ENCODE data around the gene CAVIN3. TPM values are rescaled to one million over a fixed set of nuclear protein-coding genes. Genes with fewer than 3 reads are reported as not detected.

CAVIN3 gene
- total and polyA plus RNA-seq, 9 of the 15 experiments (the other 6 are each of a cell fraction or from before 2014, with no cell fraction given) = 0.13 TPM; not detected in 8

DNA sequence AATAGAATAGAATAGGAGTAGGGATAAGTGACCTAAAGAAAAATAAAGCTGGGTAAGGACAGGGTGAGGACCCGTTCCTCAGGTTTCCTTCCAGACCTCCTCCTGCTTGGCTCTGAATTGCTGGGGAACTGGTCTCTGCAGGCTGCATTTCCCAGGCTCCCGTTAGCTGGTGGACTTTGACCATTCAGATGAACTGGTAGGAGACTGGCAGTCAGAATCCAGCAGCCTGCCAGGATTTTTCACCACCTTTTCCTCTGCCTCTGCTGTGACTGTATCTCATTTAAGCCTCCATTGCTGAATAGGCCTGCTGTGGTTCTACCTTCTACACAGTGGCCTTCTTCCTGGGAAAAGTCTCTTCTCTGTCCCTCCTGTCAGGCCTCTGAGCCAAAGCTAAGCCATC is 45.4 kb upstream of the CAVIN3 start (continued):
- TF ChIP-seq, protein P1, sequence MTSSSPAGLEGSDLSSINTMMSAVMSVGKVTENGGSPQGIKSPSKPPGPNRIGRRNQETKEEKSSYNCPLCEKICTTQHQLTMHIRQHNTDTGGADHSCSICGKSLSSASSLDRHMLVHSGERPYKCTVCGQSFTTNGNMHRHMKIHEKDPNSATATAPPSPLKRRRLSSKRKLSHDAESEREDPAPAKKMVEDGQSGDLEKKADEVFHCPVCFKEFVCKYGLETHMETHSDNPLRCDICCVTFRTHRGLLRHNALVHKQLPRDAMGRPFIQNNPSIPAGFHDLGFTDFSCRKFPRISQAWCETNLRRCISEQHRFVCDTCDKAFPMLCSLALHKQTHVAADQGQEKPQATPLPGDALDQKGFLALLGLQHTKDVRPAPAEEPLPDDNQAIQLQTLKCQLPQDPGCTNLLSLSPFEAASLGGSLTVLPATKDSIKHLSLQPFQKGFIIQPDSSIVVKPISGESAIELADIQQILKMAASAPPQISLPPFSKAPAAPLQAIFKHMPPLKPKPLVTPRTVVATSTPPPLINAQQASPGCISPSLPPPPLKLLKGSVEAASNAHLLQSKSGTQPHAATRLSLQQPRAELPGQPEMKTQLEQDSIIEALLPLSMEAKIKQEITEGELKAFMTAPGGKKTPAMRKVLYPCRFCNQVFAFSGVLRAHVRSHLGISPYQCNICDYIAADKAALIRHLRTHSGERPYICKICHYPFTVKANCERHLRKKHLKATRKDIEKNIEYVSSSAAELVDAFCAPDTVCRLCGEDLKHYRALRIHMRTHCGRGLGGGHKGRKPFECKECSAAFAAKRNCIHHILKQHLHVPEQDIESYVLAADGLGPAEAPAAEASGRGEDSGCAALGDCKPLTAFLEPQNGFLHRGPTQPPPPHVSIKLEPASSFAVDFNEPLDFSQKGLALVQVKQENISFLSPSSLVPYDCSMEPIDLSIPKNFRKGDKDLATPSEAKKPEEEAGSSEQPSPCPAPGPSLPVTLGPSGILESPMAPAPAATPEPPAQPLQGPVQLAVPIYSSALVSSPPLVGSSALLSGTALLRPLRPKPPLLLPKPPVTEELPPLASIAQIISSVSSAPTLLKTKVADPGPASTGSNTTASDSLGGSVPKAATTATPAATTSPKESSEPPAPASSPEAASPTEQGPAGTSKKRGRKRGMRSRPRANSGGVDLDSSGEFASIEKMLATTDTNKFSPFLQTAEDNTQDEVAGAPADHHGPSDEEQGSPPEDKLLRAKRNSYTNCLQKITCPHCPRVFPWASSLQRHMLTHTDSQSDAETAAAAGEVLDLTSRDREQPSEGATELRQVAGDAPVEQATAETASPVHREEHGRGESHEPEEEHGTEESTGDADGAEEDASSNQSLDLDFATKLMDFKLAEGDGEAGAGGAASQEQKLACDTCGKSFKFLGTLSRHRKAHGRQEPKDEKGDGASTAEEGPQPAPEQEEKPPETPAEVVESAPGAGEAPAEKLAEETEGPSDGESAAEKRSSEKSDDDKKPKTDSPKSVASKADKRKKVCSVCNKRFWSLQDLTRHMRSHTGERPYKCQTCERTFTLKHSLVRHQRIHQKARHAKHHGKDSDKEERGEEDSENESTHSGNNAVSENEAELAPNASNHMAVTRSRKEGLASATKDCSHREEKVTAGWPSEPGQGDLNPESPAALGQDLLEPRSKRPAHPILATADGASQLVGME (CRISPR knock-in tag; IDR thresholded peaks at IDR 0.05) = no peak
- TF ChIP-seq BHLHE40 (IDR thresholded peaks at IDR 0.05; ENCODE audit: low read length) = no peak
- TF ChIP-seq CBFA2T3 (IDR thresholded peaks at IDR 0.05) = no peak
- no peak for TF ChIP-seq TRIM24 (IDR thresholded peaks at IDR 0.05)
- TF ChIP-seq ZFP30 (CRISPR knock-in tag; IDR thresholded peaks at IDR 0.05; ENCODE audit: borderline replicate concordance) = no peak
- no peak for TF ChIP-seq HDGF (IDR thresholded peaks at IDR 0.05)
- TF ChIP-seq, protein P2, sequence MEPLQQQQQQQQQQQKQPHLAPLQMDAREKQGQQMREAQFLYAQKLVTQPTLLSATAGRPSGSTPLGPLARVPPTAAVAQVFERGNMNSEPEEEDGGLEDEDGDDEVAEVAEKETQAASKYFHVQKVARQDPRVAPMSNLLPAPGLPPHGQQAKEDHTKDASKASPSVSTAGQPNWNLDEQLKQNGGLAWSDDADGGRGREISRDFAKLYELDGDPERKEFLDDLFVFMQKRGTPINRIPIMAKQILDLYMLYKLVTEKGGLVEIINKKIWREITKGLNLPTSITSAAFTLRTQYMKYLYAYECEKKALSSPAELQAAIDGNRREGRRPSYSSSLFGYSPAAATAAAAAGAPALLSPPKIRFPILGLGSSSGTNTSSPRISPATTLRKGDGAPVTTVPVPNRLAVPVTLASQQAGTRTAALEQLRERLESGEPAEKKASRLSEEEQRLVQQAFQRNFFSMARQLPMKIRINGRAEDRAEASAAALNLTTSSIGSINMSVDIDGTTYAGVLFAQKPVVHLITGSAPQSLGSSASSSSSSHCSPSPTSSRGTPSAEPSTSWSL (CRISPR knock-in tag; IDR thresholded peaks at IDR 0.05; ENCODE audit: borderline replicate concordance) = no peak
- no peak for TF ChIP-seq ZNF551 (CRISPR knock-in tag; IDR thresholded peaks at IDR 0.05)
- TF ChIP-seq, protein P3, sequence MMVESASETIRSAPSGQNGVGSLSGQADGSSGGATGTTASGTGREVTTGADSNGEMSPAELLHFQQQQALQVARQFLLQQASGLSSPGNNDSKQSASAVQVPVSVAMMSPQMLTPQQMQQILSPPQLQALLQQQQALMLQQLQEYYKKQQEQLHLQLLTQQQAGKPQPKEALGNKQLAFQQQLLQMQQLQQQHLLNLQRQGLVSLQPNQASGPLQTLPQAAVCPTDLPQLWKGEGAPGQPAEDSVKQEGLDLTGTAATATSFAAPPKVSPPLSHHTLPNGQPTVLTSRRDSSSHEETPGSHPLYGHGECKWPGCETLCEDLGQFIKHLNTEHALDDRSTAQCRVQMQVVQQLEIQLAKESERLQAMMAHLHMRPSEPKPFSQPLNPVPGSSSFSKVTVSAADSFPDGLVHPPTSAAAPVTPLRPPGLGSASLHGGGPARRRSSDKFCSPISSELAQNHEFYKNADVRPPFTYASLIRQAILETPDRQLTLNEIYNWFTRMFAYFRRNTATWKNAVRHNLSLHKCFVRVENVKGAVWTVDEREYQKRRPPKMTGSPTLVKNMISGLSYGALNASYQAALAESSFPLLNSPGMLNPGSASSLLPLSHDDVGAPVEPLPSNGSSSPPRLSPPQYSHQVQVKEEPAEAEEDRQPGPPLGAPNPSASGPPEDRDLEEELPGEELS (CRISPR knock-in tag; IDR thresholded peaks at IDR 0.05; ENCODE audit: borderline replicate concordance) = no peak
- no peak for TF ChIP-seq NR2C1 (IDR thresholded peaks at IDR 0.05)
- no peak for TF ChIP-seq NR2C1 (tag; IDR thresholded peaks at IDR 0.05)
- TF ChIP-seq, protein P4, sequence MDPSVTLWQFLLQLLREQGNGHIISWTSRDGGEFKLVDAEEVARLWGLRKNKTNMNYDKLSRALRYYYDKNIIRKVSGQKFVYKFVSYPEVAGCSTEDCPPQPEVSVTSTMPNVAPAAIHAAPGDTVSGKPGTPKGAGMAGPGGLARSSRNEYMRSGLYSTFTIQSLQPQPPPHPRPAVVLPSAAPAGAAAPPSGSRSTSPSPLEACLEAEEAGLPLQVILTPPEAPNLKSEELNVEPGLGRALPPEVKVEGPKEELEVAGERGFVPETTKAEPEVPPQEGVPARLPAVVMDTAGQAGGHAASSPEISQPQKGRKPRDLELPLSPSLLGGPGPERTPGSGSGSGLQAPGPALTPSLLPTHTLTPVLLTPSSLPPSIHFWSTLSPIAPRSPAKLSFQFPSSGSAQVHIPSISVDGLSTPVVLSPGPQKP (CRISPR knock-in tag; IDR thresholded peaks at IDR 0.05) = no peak

Measured in K562 (cell line).